Type B pancreatic cell (in vitro differentiated cells): ENCODE data around the gene CROT. TPM values are rescaled to one million over a fixed set of nuclear protein-coding genes. Genes with fewer than 3 reads are reported as not detected.

Source experiments
- total RNA-seq: library from RNA; stranded (reverse); gene quantifications from 2 replicates; pipeline ENCODE4 v1.2.1, GENCODE V29; 2021; ENCODE audit warnings: low replicate concordance

CROT gene
- total RNA-seq, 1 donor from 2014 or later, result 21.9 TPM

Other genes starting within 250 kb of the CROT start
- 67.7 and 103 TPM in 2 replicates for gene DMTF1, start 193.2 kb upstream of the CROT start, total RNA-seq
- 19.0 and 20.1 TPM in 2 replicates for gene TMEM243, start 125.9 kb upstream of the CROT start, total RNA-seq
- 1.00 and 1.6 TPM in 2 replicates for gene ABCB4, start 130.0 kb downstream of the CROT start, total RNA-seq